Heart left ventricle (tissue), 13 donors: ENCODE data around the gene DHX57.
"Not testable (repeated sequence)": the region's sequence is repeated elsewhere in the genome, so short reads cannot be mapped to it uniquely, and the experiment has no call there.

ENCODE experiments used
- POLR2A ChIP-seq, 2 donors: fragments of 450-650 bp; IDR thresholded peaks; one replicate each; pipeline ENCODE4 v1.6.1; 2017; ENCODE audit warnings: antibody characterized with exemption in 2 of 2, mild to moderate bottlenecking in 2 of 2, moderate library complexity in 2 of 2
- TF ChIP-seq, protein P1 (sequence below), 12 donors: fragments of 200-600 bp; sonication (generic) in 4 of 12; IDR thresholded peaks; one replicate each; pipeline versions ENCODE4 v1.5.0 to v1.8.0; 2018 to 2022; ENCODE audit warnings: antibody characterized with exemption in 12 of 12, mild to moderate bottlenecking in 5 of 12
- donor health status: ischemic (EF 13 %, LVEDD 7.1; RV severe dilation, severe dysfunction).
- donor health status: DM: no; HTN: yes; CAD: no.
- donor health status: DM: no; HTN: no; CAD: no.
- donor health status: ischemic (EF 25% LVEDD 6.9; RV normal size, moderate dysfunction).
- donor health status: ischemic (EF 25% LVEDD 5.7; RV mildly dilated, moderate dysfunction).
- donor health status: ischemic (EF 35%, LVEDD 5.7; RV mildly dilated, moderate dysfunction).
- donor health status: nonischemic (EF 11% LVEDD 7.7; RV severe dilation, severe dysfunction).
- donor health status: DM: yes; HTN: yes; CAD: no.
- donor health status: PGD.
- donor health status: ischemic (EF 29% LVEDD 5.4; RV normal size, mild dysfunction).
- donor health status: nonischemic (EF 23%, LVEDD 6.1; RV moderate dilation, normal function).

DNA sequence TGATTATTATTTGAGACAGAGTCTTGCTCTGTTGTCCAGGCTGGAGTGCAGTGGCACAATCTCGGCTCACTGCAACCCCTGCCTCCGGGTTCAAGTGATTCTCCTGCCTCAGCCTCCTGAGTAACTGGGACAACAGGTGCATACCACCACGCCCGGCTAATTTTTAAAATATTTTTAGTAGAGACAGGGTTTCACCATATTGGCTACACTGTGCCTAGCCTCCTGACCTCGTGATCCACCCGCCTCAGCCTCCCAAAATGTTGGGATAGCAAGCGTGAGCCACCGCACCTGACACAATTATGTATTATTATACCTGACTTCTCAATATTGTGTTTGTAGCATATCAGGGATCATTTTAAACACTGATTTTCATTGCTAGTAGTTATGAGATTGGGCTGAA, 83.4 kb downstream of the DHX57 start:
- TF ChIP-seq, protein P1, sequence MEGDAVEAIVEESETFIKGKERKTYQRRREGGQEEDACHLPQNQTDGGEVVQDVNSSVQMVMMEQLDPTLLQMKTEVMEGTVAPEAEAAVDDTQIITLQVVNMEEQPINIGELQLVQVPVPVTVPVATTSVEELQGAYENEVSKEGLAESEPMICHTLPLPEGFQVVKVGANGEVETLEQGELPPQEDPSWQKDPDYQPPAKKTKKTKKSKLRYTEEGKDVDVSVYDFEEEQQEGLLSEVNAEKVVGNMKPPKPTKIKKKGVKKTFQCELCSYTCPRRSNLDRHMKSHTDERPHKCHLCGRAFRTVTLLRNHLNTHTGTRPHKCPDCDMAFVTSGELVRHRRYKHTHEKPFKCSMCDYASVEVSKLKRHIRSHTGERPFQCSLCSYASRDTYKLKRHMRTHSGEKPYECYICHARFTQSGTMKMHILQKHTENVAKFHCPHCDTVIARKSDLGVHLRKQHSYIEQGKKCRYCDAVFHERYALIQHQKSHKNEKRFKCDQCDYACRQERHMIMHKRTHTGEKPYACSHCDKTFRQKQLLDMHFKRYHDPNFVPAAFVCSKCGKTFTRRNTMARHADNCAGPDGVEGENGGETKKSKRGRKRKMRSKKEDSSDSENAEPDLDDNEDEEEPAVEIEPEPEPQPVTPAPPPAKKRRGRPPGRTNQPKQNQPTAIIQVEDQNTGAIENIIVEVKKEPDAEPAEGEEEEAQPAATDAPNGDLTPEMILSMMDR (IDR thresholded peaks at IDR 0.05), result not testable (repeated sequence)
- not testable (repeated sequence) for TF ChIP-seq POLR2A (IDR thresholded peaks at IDR 0.05)
